NB4 (cell line): ENCODE measurements around the gene SCIN.
"Not testable (repeated sequence)": the region's sequence is repeated elsewhere in the genome, so short reads cannot be mapped to it uniquely, and the experiment has no call there.

Source experiments
- CTCF ChIP-seq: IDR thresholded peaks from one replicate; pipeline ENCODE4 v1.5.1; 2012; ENCODE audit warnings: low read depth, low read length
- POLR2A ChIP-seq: IDR thresholded peaks from 2 replicates; pipeline ENCODE4 v1.6.1; 2011; ENCODE audit warnings: mild to moderate bottlenecking; ENCODE audit not compliant: insufficient read length; ENCODE audit errors: extremely low read depth

GRCh38 chr7:12556139-12556792, 14.3 kb upstream of the SCIN start:
- not testable (repeated sequence) for TF ChIP-seq POLR2A, CTCF
